GM23338 (cell line): ENCODE measurements around the gene H19.

Experiments
- CTCF ChIP-seq, 2 experiments: fragments of 200-600 bp in 1 of 2; sonication (generic) in 1 of 2; conservative IDR thresholded peaks; 2 replicates each; pipeline versions ENCODE4 v1.5.1 to v1.6.1; 2016 to 2017; ENCODE audit warnings: antibody characterized with exemption in 2 of 2, low read depth in 2 of 2, mild to moderate bottlenecking in 2 of 2, moderate library complexity in 1 of 2
- EZH2 ChIP-seq: fragments of 200-600 bp; sonication (generic); IDR thresholded peaks from one replicate; pipeline ENCODE4 v1.8.0; 2017; ENCODE audit warnings: antibody characterized with exemption, mild to moderate bottlenecking, low read depth; ENCODE audit not compliant: unreplicated experiment
- POLR2AphosphoS5 ChIP-seq: IDR thresholded peaks from 2 replicates; pipeline ENCODE4 v1.6.1; 2016; ENCODE audit warnings: antibody characterized with exemption, low read depth
- TF ChIP-seq, protein P1 (sequence below): IDR thresholded peaks from 2 replicates; pipeline ENCODE4 v1.6.1; 2016; ENCODE audit warnings: antibody characterized with exemption

DNA sequence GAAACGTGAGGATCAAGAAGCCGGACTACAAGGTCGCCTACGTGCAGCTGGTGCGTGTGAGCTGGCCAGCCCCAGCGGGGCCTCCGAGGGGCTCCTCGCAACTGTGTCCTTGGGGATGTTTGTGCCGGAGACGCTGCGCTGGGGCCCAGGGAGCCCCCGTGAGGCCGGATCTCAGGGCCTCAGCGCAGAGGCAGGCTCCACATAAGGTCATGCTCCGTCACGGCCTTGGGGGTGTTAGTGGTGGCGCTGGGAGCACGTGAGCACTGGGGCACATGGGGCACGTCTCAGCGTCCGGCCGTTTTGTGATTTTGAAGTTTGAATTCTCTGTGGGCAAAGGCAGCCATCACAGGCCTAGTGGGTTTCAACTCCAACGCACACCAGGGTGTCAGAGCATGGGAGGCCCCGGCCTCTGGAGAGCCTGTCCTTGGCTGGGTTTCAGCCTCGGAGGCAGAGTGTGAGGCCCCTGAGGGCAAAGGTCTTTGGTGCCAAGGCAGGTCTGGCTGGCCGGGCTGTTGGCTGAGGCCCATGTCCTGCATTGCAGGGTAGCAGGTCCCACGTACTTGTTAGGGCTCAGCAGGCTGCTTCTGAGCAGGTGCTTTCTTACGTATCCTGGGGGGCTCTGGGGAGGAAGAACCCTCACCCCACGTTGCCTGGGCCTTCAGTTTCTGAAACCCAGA, 44.7 kb downstream of the H19 start:
- TF ChIP-seq CTCF (conservative IDR thresholded peaks at IDR 0.05; ENCODE audit: low read depth in 2 of 2) (no peak), POLR2AphosphoS5 (no peak), EZH2 (no peak)
- TF ChIP-seq, protein P1, sequence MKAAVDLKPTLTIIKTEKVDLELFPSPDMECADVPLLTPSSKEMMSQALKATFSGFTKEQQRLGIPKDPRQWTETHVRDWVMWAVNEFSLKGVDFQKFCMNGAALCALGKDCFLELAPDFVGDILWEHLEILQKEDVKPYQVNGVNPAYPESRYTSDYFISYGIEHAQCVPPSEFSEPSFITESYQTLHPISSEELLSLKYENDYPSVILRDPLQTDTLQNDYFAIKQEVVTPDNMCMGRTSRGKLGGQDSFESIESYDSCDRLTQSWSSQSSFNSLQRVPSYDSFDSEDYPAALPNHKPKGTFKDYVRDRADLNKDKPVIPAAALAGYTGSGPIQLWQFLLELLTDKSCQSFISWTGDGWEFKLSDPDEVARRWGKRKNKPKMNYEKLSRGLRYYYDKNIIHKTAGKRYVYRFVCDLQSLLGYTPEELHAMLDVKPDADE = no peak
